ENCODE measurements around the gene GRAMD1B.
"Not testable (repeated sequence)": the region's sequence is repeated elsewhere in the genome, so short reads cannot be mapped to it uniquely, and the experiment has no call there.

Gene GRAMD1B

GRCh38 chr11:123641495-123641840 lies 211.4 kb downstream of the GRAMD1B start:
- no peak for DNase-seq (ENCODE audit: low read depth)

DNA sequence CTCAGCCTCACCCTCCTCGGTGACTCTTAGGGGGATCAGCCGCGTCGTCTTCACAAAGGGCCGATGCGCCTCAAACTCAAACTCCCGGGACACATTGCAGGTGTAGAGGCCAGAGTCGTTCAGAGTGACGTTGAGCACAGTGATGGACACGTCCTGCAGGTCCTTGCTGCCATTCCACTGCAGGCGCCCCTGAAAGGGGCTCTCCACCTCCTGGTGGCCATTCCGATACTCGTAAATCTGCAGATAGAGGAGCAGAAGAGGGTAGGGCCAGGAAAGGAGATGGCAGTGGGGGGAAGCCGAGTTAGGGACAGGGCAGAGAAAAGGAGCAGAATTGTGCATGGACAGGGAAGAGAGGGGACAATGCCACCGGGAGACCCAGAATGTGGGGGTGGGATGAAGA lies 212.4 kb downstream of the GRAMD1B start:
- DNase-seq (ENCODE audit: low read depth), result no peak

DNA sequence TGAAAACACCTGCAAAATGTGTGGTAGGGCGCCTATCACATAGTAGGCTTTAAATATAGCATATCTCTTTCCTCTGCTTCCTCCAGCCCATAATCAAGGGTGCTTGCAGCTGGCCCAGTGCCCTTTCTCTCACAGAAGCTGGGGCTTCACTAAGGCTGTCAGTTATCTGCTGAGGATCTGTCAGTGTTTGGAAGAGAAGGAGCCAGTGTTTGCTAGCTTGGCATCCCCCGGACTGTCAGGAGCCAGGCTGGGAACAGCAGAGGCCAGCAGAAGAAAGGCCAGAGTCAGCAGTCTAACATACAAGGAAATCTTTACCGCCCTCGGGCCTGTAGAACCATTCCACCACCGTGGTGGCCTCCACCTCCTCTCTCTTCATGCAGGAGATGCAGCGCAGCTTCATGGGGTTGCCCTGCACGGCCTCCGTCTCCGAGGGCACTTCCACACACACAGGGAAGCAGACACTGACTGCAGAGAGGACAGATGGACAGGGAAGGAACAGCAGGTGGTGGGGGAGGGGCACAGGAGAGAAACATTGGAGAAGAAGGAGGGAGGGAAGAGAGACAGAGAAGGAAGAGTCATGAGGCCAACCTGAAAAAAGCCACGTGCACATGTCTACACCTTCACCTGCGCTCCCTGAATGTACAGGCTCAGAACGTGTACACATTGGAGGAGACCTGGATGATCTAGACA lies 215.4 kb downstream of the GRAMD1B start:
- DNase-seq (ENCODE audit: low read depth), result no peak

DNA sequence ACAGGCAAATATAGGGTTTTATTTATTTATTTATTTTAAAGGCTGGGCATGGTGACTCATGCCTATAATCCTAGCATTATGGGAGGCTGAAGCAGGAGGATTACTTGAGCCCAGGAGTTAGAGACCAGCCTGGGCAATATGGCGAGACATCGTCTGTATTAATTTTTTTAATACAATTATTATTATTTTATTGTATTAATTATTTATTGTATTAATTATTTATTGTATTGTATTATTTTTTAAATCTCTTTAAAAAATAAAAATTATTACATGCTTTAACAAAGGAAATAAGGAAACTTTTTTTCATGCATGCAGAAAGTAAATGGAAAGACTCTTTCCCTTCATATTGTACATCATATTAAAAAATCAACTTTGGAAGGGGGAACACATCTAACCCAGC lies 220.8 kb downstream of the GRAMD1B start:
- DNase-seq (ENCODE audit: low read depth), result no peak

- no peak for DNase-seq (ENCODE audit: low read depth)
Observed at GRCh38 chr11:123652599-123652998, 222.5 kb downstream of the GRAMD1B start.

DNA sequence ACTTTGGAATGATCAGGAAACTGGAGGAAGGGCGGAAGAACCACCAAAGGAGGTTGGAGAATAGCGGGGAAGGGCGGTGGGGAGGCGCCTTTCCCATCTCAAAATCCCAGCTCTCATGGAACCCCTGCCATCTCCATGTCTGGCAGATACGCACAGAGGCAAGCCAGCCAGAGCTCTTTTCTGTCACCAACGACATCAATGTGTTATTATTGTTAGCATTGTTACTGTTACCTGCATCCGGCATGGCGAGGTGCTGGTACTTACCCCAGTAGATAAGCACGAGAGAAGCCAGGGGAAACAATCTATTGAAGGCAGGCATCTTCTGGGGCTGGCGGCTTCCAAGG lies 223.4 kb downstream of the GRAMD1B start:
- DNase-seq (ENCODE audit: low read depth), result no peak

DNA sequence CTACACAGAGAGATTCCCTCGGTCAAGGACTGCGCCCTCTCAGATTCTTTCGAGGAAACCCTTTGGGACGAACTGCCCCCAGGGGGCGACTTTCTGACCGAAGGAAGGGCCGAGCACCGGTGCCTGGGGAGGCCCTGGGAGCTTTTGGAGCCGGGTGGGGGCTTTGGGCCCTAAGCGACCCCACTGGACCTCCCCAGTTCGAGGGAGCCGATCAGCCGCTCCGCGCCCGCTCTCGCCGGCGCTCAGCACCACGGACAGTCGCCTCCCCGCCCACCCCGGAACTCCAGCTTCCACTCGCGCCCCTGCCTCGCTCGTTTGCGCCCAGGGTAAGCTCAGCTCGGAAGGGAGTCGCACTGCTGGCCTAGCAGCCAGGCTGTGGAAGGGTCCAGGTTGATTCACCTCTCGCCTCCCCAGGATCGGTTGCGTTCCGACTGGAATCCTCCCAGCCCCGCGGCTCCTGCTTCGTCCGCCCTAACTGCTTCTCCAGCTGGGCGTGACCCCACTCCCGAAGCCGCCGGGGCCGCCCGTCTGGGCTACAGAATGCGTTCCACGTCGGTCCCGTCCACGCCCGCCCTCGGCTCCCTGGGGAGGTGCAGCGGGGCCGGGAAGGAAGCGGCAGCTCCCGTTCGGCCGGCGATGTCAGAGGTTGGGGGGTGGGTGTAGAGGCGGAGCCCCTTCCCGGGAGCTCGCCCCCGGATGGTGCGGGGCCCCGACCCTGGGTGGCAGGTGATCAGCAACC lies 223.9 kb downstream of the GRAMD1B start:
- DNase-seq (ENCODE audit: low read depth), result peak; percentile 63

GRCh38 chr11:123654566-123655081 lies 224.6 kb downstream of the GRAMD1B start, which contains the start of gene SCN3B:
TSS of gene SCN3B (minus strand) at chr11:123654624. CDS start at chr11:123653801, 823 bp downstream.
- peak; percentile 81 for DNase-seq (ENCODE audit: low read depth)

GRCh38 chr11:123659311-123659710 lies 229.2 kb downstream of the GRAMD1B start:
- DNase-seq (ENCODE audit: low read depth), result no peak

DNA sequence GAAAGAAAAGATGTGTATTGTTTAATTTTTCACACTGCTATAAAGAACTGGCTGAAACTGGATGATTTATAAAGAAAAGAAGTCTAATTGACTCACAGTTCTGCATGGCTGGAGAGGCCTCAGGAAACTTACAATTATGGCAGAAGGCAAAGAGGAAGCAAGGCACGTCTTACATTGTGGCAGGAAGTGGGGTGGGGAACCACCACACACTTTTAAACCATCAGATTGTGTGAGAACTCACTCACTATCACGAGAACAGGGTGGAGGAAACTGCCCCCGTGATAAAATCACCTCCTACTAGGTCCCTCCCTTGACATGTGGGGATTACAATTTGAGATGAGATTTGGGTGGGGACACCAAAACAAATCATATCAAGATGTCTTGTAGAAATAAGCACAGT lies 229.9 kb downstream of the GRAMD1B start:
- not testable (repeated sequence) for DNase-seq (ENCODE audit: low read depth)

- no peak for DNase-seq (ENCODE audit: low read depth)
Observed at GRCh38 chr11:123665306-123665705, 235.2 kb downstream of the GRAMD1B start.

GRCh38 chr11:123670081-123670480 lies 240.0 kb downstream of the GRAMD1B start:
- no peak for DNase-seq (ENCODE audit: low read depth)

- DNase-seq (ENCODE audit: low read depth), result no peak
Observed at GRCh38 chr11:123671534-123671933, 241.5 kb downstream of the GRAMD1B start.

- DNase-seq (ENCODE audit: low read depth), result no peak
Observed at GRCh38 chr11:123672568-123672967, 242.5 kb downstream of the GRAMD1B start.

- DNase-seq (ENCODE audit: low read depth), result no peak
Observed at GRCh38 chr11:123674297-123674696, 244.2 kb downstream of the GRAMD1B start.

Measured in iris pigment epithelial cell (primary cell).